Loucy (cell line): ENCODE results near the gene PJA2.

Source experiments
- H2AFZ ChIP-seq: fragments of 200-600 bp; sonication (generic); 2 replicates; pipeline ENCODE4 v1.6.0; 2016; ENCODE audit warnings: antibody characterized with exemption, mild to moderate bottlenecking, low read length, moderate library complexity
- H3F3A ChIP-seq: fragments of 200-600 bp; 2 replicates; pipeline ENCODE4 v1.6.0; 2016; ENCODE audit warnings: antibody characterized with exemption, low read depth, mild to moderate bottlenecking
- H3K27me3 ChIP-seq: fragments of 200-600 bp; sonication (generic); 2 replicates; pipeline ENCODE4 v1.6.1; 2014; ENCODE audit warnings: low read length, mild to moderate bottlenecking; ENCODE audit not compliant: insufficient read depth, poor library complexity, severe bottlenecking
- H3K36me3 ChIP-seq: fragments of 200-600 bp; sonication (generic); 2 replicates; pipeline ENCODE4 v1.6.1; 2016; ENCODE audit warnings: low read length; ENCODE audit not compliant: insufficient read depth
- H3K4me1 ChIP-seq: fragments of 200-600 bp; sonication (generic); 2 replicates; pipeline ENCODE4 v1.5.1; 2014; ENCODE audit warnings: low read length, mild to moderate bottlenecking; ENCODE audit not compliant: insufficient read depth, poor library complexity, severe bottlenecking
- H3K4me2 ChIP-seq: fragments of 200-600 bp; sonication (generic); 2 replicates; pipeline ENCODE4 v1.6.0; 2014; ENCODE audit warnings: antibody characterized with exemption, low read length, low read depth, mild to moderate bottlenecking; ENCODE audit not compliant: poor library complexity, severe bottlenecking
- H3K4me3 ChIP-seq: fragments of 200-600 bp; sonication (generic); 2 replicates; pipeline ENCODE4 v1.5.1; 2014; ENCODE audit warnings: low read length, mild to moderate bottlenecking, mixed read lengths; ENCODE audit not compliant: poor library complexity, severe bottlenecking
- H3K79me2 ChIP-seq: fragments of 200-600 bp; sonication (generic); 2 replicates; pipeline ENCODE4 v1.6.1; 2014; ENCODE audit warnings: low read length; ENCODE audit not compliant: insufficient read depth
- H3K9ac ChIP-seq: fragments of 200-600 bp; sonication (generic); 2 replicates; pipeline ENCODE4 v1.6.0; 2014; ENCODE audit warnings: mild to moderate bottlenecking, low read depth, low read length, moderate library complexity; ENCODE audit not compliant: poor library complexity, severe bottlenecking
- H3K9me2 ChIP-seq: fragments of 200-600 bp; sonication (generic); replicated peaks from 2 replicates; pipeline ENCODE4 v1.6.1; 2016; ENCODE audit warnings: low read depth, low read length, mixed read lengths
- H3K9me3 ChIP-seq: fragments of 200-600 bp; sonication (generic); 2 replicates; pipeline ENCODE4 v1.6.1; 2014; ENCODE audit warnings: mild to moderate bottlenecking, antibody characterized with exemption, low read length, low read depth; ENCODE audit not compliant: insufficient read depth
- H4K20me1 ChIP-seq: fragments of 200-600 bp; sonication (generic); 2 replicates; pipeline ENCODE4 v1.6.0; 2014; ENCODE audit warnings: antibody characterized with exemption, low read length, mild to moderate bottlenecking; ENCODE audit not compliant: insufficient read depth, poor library complexity, severe bottlenecking
- CTCF ChIP-seq: fragments of 200-600 bp; sonication (generic); conservative IDR thresholded peaks from 2 replicates; pipeline ENCODE4 v1.5.1; 2014; ENCODE audit warnings: mild to moderate bottlenecking, antibody characterized with exemption, low read length
- EZH2phosphoT487 ChIP-seq: fragments of 200-600 bp; IDR thresholded peaks from 2 replicates; pipeline ENCODE4 v1.6.1; 2018; ENCODE audit warnings: antibody characterized with exemption, mild to moderate bottlenecking, moderate library complexity, borderline replicate concordance

PJA2 gene

GRCh38 chr5:109404428-109404960 lies 5.3 kb downstream of the PJA2 start:
- Histone ChIP-seq H3K4me3 (peak overlapping the region; percentile 85), H3K4me2 (peak overlapping the region; percentile 94), H3K9me2 (no peaks in the 10 kb centered on the region), H4K20me1 (peaks cover 70% of the 10 kb centered on the region), H3K79me2 (peaks cover 93% of the 10 kb centered on the region), H3K36me3 (no peaks in the 10 kb centered on the region), H2AFZ (no peak overlapping the region), H3K4me1 (peaks cover 15% of the 10 kb centered on the region), H3K9me3 (no peaks in the 10 kb centered on the region), H3F3A (peaks cover 1% of the 10 kb centered on the region; the same call in 1 of the 2 replicates), H3K27me3 (no peaks in the 10 kb centered on the region), H3K9ac (no peak overlapping the region)
- TF ChIP-seq EZH2phosphoT487: no peak
- TF ChIP-seq CTCF: no peak

- H4K20me1 ChIP-seq: peaks cover 69% of the 10 kb centered on the region
Observed at GRCh38 chr5:109403469-109403868, 6.3 kb downstream of the PJA2 start.

GRCh38 chr5:109399092-109399759 lies 10.5 kb downstream of the PJA2 start:
- TF ChIP-seq EZH2phosphoT487 (no peak), CTCF (no peak)
- H2AFZ ChIP-seq: no peak overlapping the region
- no peak overlapping the region for H3K4me3 ChIP-seq
- H3F3A ChIP-seq: no peaks in the 10 kb centered on the region
- H3K27me3 ChIP-seq: no peaks in the 10 kb centered on the region
- H3K9me2 ChIP-seq: no peaks in the 10 kb centered on the region
- peaks cover 6% of the 10 kb centered on the region for H3K4me1 ChIP-seq
- peaks cover 44% of the 10 kb centered on the region for H4K20me1 ChIP-seq
- no peak overlapping the region for H3K9ac ChIP-seq
- H3K9me3 ChIP-seq: no peaks in the 10 kb centered on the region
- no peaks in the 10 kb centered on the region for H3K36me3 ChIP-seq
- peak overlapping the region; percentile 27 for H3K4me2 ChIP-seq
- H3K79me2 ChIP-seq: peaks cover 96% of the 10 kb centered on the region

More at GRCh38 chr5:109403469-109403868, 6.3 kb downstream of the PJA2 start:
- TF ChIP-seq CTCF (no peak), EZH2phosphoT487 (no peak)
- Histone ChIP-seq H2AFZ (no peak overlapping the region), H3K9ac (no peak overlapping the region), H3K4me1 (peaks cover 15% of the 10 kb centered on the region), H3K9me2 (no peaks in the 10 kb centered on the region), H3K4me3 (peak overlapping the region; percentile 45), H3K36me3 (no peaks in the 10 kb centered on the region), H3K79me2 (peaks cover 98% of the 10 kb centered on the region), H3K27me3 (no peaks in the 10 kb centered on the region), H3K4me2 (peak overlapping the region; percentile 56), H3K9me3 (no peaks in the 10 kb centered on the region), H3F3A (no peaks in the 10 kb centered on the region)
